ENCODE results near the gene MCAT. TPM values are rescaled to one million over a fixed set of nuclear protein-coding genes. Genes with fewer than 3 reads are reported as not detected.
"Not testable (repeated sequence)": the region's sequence is repeated elsewhere in the genome, so short reads cannot be mapped to it uniquely, and the experiment has no call there.

MCAT gene
- total RNA-seq, 1 donor, result 5.1 TPM

GRCh38 chr22:43152003-43152356 lies 8.8 kb upstream of the MCAT start:
- peaks cover 74% of the 10 kb centered on the region for H3K4me1 ChIP-seq (ENCODE audit: insufficient read depth, low read length)
- peak overlapping the region; percentile 87 for H3K4me3 ChIP-seq (ENCODE audit: low read length)
- H3K27me3 ChIP-seq (ENCODE audit: insufficient read depth, low read length), result no peaks in the 10 kb centered on the region
- no peaks in the 10 kb centered on the region for H3K9me3 ChIP-seq (ENCODE audit: low read depth, low read length)

- H3K27me3 ChIP-seq (ENCODE audit: insufficient read depth, low read length), result no peaks in the 10 kb centered on the region
- peaks cover 74% of the 10 kb centered on the region for H3K4me1 ChIP-seq (ENCODE audit: insufficient read depth, low read length)
- no peaks in the 10 kb centered on the region for H3K9me3 ChIP-seq (ENCODE audit: low read depth, low read length)
Observed at GRCh38 chr22:43151251-43152002, 8.2 kb upstream of the MCAT start, which contains the start of gene TSPO. Gene TSPO (plus strand): TSS chr22:43151559. CDS start chr22:43159239, 7,680 bp downstream.

GRCh38 chr22:43150731-43151206 lies 7.6 kb upstream of the MCAT start:
- Histone ChIP-seq H3K4me3 (ENCODE audit: low read length) (peak overlapping the region; percentile 87), H3K9me3 (ENCODE audit: low read depth, low read length) (no peaks in the 10 kb centered on the region), H3K27me3 (ENCODE audit: insufficient read depth, low read length) (no peaks in the 10 kb centered on the region), H3K4me1 (ENCODE audit: insufficient read depth, low read length) (peaks cover 75% of the 10 kb centered on the region)

More at GRCh38 chr22:43151251-43152002, 8.2 kb upstream of the MCAT start, which contains the start of gene TSPO:
- H3K4me3 ChIP-seq (ENCODE audit: low read length), result peak within 1 kb of the TSS; percentile 87

- Histone ChIP-seq H3K27me3 (ENCODE audit: insufficient read depth, low read length) (no peaks in the 10 kb centered on the region), H3K4me3 (ENCODE audit: low read length) (no peak overlapping the region), H3K4me1 (ENCODE audit: insufficient read depth, low read length) (peaks cover 69% of the 10 kb centered on the region), H3K9me3 (ENCODE audit: low read depth, low read length) (no peaks in the 10 kb centered on the region)
Observed at GRCh38 chr22:43148581-43148980, 5.4 kb upstream of the MCAT start.

- Histone ChIP-seq H3K9me3 (ENCODE audit: low read depth, low read length) (no peaks in the 10 kb centered on the region), H3K4me3 (ENCODE audit: low read length) (no peak overlapping the region), H3K4me1 (ENCODE audit: insufficient read depth, low read length) (peaks cover 70% of the 10 kb centered on the region), H3K27me3 (ENCODE audit: insufficient read depth, low read length) (no peaks in the 10 kb centered on the region)
Observed at GRCh38 chr22:43147821-43148220, 4.6 kb upstream of the MCAT start.

- peaks cover 74% of the 10 kb centered on the region for H3K4me1 ChIP-seq (ENCODE audit: insufficient read depth, low read length)
- H3K4me3 ChIP-seq (ENCODE audit: low read length); H3K9me3 ChIP-seq (ENCODE audit: low read depth, low read length); H3K27me3 ChIP-seq (ENCODE audit: insufficient read depth, low read length): not testable (repeated sequence)
Observed at GRCh38 chr22:43146332-43146731, 3.1 kb upstream of the MCAT start.

- H3K4me3 ChIP-seq (ENCODE audit: low read length); H3K27me3 ChIP-seq (ENCODE audit: insufficient read depth, low read length); H3K9me3 ChIP-seq (ENCODE audit: low read depth, low read length): not testable (repeated sequence)
- peaks cover 66% of the 10 kb centered on the region for H3K4me1 ChIP-seq (ENCODE audit: insufficient read depth, low read length)
Observed at GRCh38 chr22:43145371-43145770, 2.2 kb upstream of the MCAT start.

GRCh38 chr22:43144949-43145348 lies 1.8 kb upstream of the MCAT start:
- Histone ChIP-seq H3K9me3 (ENCODE audit: low read depth, low read length) (no peaks in the 10 kb centered on the region), H3K4me3 (ENCODE audit: low read length) (no peak overlapping the region), H3K27me3 (ENCODE audit: insufficient read depth, low read length) (no peaks in the 10 kb centered on the region), H3K4me1 (ENCODE audit: insufficient read depth, low read length) (peaks cover 63% of the 10 kb centered on the region)

GRCh38 chr22:43136801-43137200 lies 6.4 kb downstream of the MCAT start:
- no peaks in the 10 kb centered on the region for H3K9me3 ChIP-seq (ENCODE audit: low read depth, low read length)
- H3K27me3 ChIP-seq (ENCODE audit: insufficient read depth, low read length), result no peaks in the 10 kb centered on the region
- H3K4me1 ChIP-seq (ENCODE audit: insufficient read depth, low read length), result peaks cover 12% of the 10 kb centered on the region
- no peak overlapping the region for H3K4me3 ChIP-seq (ENCODE audit: low read length)

- Histone ChIP-seq H3K4me1 (ENCODE audit: insufficient read depth, low read length) (peaks cover 12% of the 10 kb centered on the region), H3K9me3 (ENCODE audit: low read depth, low read length) (no peaks in the 10 kb centered on the region), H3K27me3 (ENCODE audit: insufficient read depth, low read length) (no peaks in the 10 kb centered on the region), H3K4me3 (ENCODE audit: low read length) (no peak overlapping the region)
Observed at GRCh38 chr22:43136255-43136654, 6.9 kb downstream of the MCAT start.

GRCh38 chr22:43135565-43135964 lies 7.6 kb downstream of the MCAT start:
- H3K4me3 ChIP-seq (ENCODE audit: low read length), result no peak overlapping the region
- no peaks in the 10 kb centered on the region for H3K27me3 ChIP-seq (ENCODE audit: insufficient read depth, low read length)
- peaks cover 12% of the 10 kb centered on the region for H3K4me1 ChIP-seq (ENCODE audit: insufficient read depth, low read length)
- H3K9me3 ChIP-seq (ENCODE audit: low read depth, low read length), result no peaks in the 10 kb centered on the region

GRCh38 chr22:43134553-43134952 lies 8.6 kb downstream of the MCAT start:
- no peaks in the 10 kb centered on the region for H3K27me3 ChIP-seq (ENCODE audit: insufficient read depth, low read length)
- no peak overlapping the region for H3K4me3 ChIP-seq (ENCODE audit: low read length)
- no peaks in the 10 kb centered on the region for H3K9me3 ChIP-seq (ENCODE audit: low read depth, low read length)
- H3K4me1 ChIP-seq (ENCODE audit: insufficient read depth, low read length), result peaks cover 18% of the 10 kb centered on the region

- Histone ChIP-seq H3K4me1 (ENCODE audit: insufficient read depth, low read length) (peaks cover 30% of the 10 kb centered on the region), H3K4me3 (ENCODE audit: low read length) (no peak overlapping the region), H3K27me3 (ENCODE audit: insufficient read depth, low read length) (no peaks in the 10 kb centered on the region), H3K9me3 (ENCODE audit: low read depth, low read length) (no peaks in the 10 kb centered on the region)
Observed at GRCh38 chr22:43133401-43133800, 9.8 kb downstream of the MCAT start.

GRCh38 chr22:43131773-43132501 lies 11.3 kb downstream of the MCAT start:
- no peak overlapping the region for H3K4me3 ChIP-seq (ENCODE audit: low read length)
- H3K4me1 ChIP-seq (ENCODE audit: insufficient read depth, low read length), result peaks cover 34% of the 10 kb centered on the region
- no peaks in the 10 kb centered on the region for H3K9me3 ChIP-seq (ENCODE audit: low read depth, low read length)
- no peaks in the 10 kb centered on the region for H3K27me3 ChIP-seq (ENCODE audit: insufficient read depth, low read length)
